HCT116 (cell line): ENCODE data around the gene TNFAIP2. TPM values are rescaled to one million over a fixed set of nuclear protein-coding genes. Genes with fewer than 3 reads are reported as not detected.

Experiments
- ATAC-seq: fragments of 200-7000 bp; cut with Tn5 transposase; 2 replicates; pipeline ENCODE4 v1.9.1; 2020; ENCODE audit warnings: mild to moderate bottlenecking, moderate library complexity
- Bru-seq: library from RNA; stranded (reverse); fragments of 400-500 nt; gene quantifications from one replicate; lab custom pipeline; 2021; lab: Mats Ljungman, UMichigan
- BruChase-seq, 2 experiments: library from RNA; stranded (reverse); fragments of 400-500 nt; gene quantifications; one replicate each; lab custom pipeline; 2021; lab: Mats Ljungman, UMichigan
- BruUV-seq: library from RNA; stranded (reverse); fragments of 400-500 nt; replicated peaks from 2 replicates; lab custom pipeline; 2021; lab: Mats Ljungman, UMichigan
- CTCF ChIA-PET: fragments of 300-600 bp; sonication (Branson Sonifier 250); formaldehyde crosslinking; loops from one replicate; lab custom pipeline; 2021; ENCODE audit warnings: antibody characterized with exemption; lab: Charles Lee
- POLR2A ChIA-PET: fragments of 300-600, 350-600 bp; sonication (Branson Sonifier 250); formaldehyde crosslinking; loops from one replicate; lab custom pipeline; 2021; ENCODE audit warnings: antibody characterized with exemption; lab: Charles Lee
- RAD21 ChIA-PET, 2 experiments: fragments of 300-600 bp; sonication (Branson Sonifier 250); formaldehyde crosslinking; loops; one replicate each; lab custom pipeline; 2023; ENCODE audit warnings: low total read pairs in 2 of 2; ENCODE audit not compliant: uncharacterized antibody in 2 of 2, unreplicated experiment in 2 of 2, low non-redundant PET in 1 of 2; lab: Charles Lee
- DNase-seq: peaks from one replicate; pipeline ENCODE4 v3.0.0-alpha.2; 2010; ENCODE audit warnings: low read depth, low spot score
- H2AFZ ChIP-seq: fragments of 200-600 bp; shearing (Covaris generic), sonication (generic); 2 replicates; pipeline ENCODE4 v1.6.1; 2017; ENCODE audit warnings: low read depth, mixed run types, mixed read lengths, antibody characterized with exemption, low read length; ENCODE audit not compliant: poor library complexity, severe bottlenecking
- H3K27ac ChIP-seq: 2 replicates; pipeline ENCODE4 v1.5.1; 2012; ENCODE audit warnings: low read depth, low read length
- H3K27me3 ChIP-seq: fragments of 200-600 bp; sonication (generic); 2 replicates; pipeline ENCODE4 v1.6.1; 2016; ENCODE audit warnings: mixed run types, low read length, mixed read lengths; ENCODE audit not compliant: insufficient read depth
- H3K36me3 ChIP-seq, 2 experiments: fragments of 200-500 bp in 1 of 2; fragments of 200-600 bp in 1 of 2; sonication (Bioruptor generic) in 1 of 2; sonication (generic) in 1 of 2; 2 replicates each; pipeline versions ENCODE4 v1.5.1 to v1.6.1; 2014 to 2016; ENCODE audit warnings: low read length in 2 of 2, inconsistent platforms in 1 of 2, mixed read lengths in 1 of 2, mixed run types in 1 of 2; ENCODE audit not compliant: insufficient read depth in 2 of 2, control insufficient read depth in 1 of 2
- H3K4me1 ChIP-seq, 2 experiments: fragments of 200-600 bp in 1 of 2; sonication (generic) in 1 of 2; 2 replicates each; pipeline versions ENCODE4 v1.5.1 to v1.6.1; 2012 to 2017; ENCODE audit warnings: low read length in 2 of 2, inconsistent platforms in 1 of 2, mild to moderate bottlenecking in 1 of 2, mixed read lengths in 1 of 2, mixed run types in 1 of 2, moderate library complexity in 1 of 2; ENCODE audit not compliant: insufficient read depth in 2 of 2, control insufficient read depth in 1 of 2
- H3K4me2 ChIP-seq: fragments of 200-600 bp; sonication (generic); 2 replicates; pipeline ENCODE4 v1.6.1; 2017; ENCODE audit warnings: mixed run types, low read length, mixed read lengths
- H3K4me3 ChIP-seq, 2 experiments: fragments of 200-600 bp in 1 of 2; sonication (generic) in 1 of 2; replicated peaks in 1 of 2; 2 replicates each; pipeline ENCODE4 v1.5.1; 2011 to 2016; ENCODE audit warnings: low read length in 2 of 2, control low read depth in 1 of 2, low read depth in 1 of 2, mild to moderate bottlenecking in 1 of 2, mixed read lengths in 1 of 2, mixed run types in 1 of 2
- H3K79me2 ChIP-seq: fragments of 200-600 bp; sonication (generic); 2 replicates; pipeline ENCODE4 v1.6.1; 2017; ENCODE audit warnings: mild to moderate bottlenecking, mixed run types, low read length, moderate library complexity, mixed read lengths; ENCODE audit not compliant: insufficient read depth
- H3K9ac ChIP-seq: fragments of 200-600 bp; sonication (generic); 2 replicates; pipeline ENCODE4 v1.6.1; 2016; ENCODE audit warnings: low read length, mixed read lengths
- H3K9me2 ChIP-seq: fragments of 200-600 bp; sonication (generic), shearing (Covaris generic); 2 replicates; pipeline ENCODE4 v1.6.1; 2017; ENCODE audit warnings: mixed run types, mild to moderate bottlenecking, moderate library complexity; ENCODE audit not compliant: insufficient read depth
- H3K9me3 ChIP-seq, 2 experiments: fragments of 200-500 bp in 1 of 2; fragments of 200-600 bp in 1 of 2; sonication (Bioruptor generic) in 1 of 2; sonication (generic) in 1 of 2; 2 replicates each; pipeline ENCODE4 v1.6.1; 2014 to 2017; ENCODE audit warnings: low read length in 2 of 2, mixed read lengths in 2 of 2, inconsistent platforms in 1 of 2, low read depth in 1 of 2, mild to moderate bottlenecking in 1 of 2, mixed run types in 1 of 2, moderate library complexity in 1 of 2; ENCODE audit not compliant: control insufficient read depth in 1 of 2, insufficient read depth in 1 of 2
- H4K20me1 ChIP-seq: fragments of 200-600 bp; sonication (generic), shearing (Covaris generic); 2 replicates; pipeline ENCODE4 v1.6.1; 2017; ENCODE audit warnings: mixed run types, mild to moderate bottlenecking, moderate library complexity; ENCODE audit not compliant: insufficient read depth
- EZH2phosphoT487 ChIP-seq: fragments of 200-600 bp; IDR thresholded peaks from 2 replicates; pipeline ENCODE4 v1.6.1; 2018; ENCODE audit warnings: antibody characterized with exemption, borderline replicate concordance
- MAX ChIP-seq: IDR thresholded peaks from 2 replicates; pipeline ENCODE4 v1.6.1; 2012
- POLR2A ChIP-seq: IDR thresholded peaks from 2 replicates; pipeline ENCODE4 v1.7.0; 2011; ENCODE audit warnings: borderline replicate concordance; ENCODE audit not compliant: insufficient read depth, insufficient read length; ENCODE audit errors: extremely low read depth
- POLR2AphosphoS5 ChIP-seq: IDR thresholded peaks from 2 replicates; pipeline ENCODE4 v1.6.1; 2011; ENCODE audit warnings: mild to moderate bottlenecking, low read depth, low read length, moderate library complexity
- SIN3A ChIP-seq: IDR thresholded peaks from 2 replicates; pipeline ENCODE4 v1.6.1; 2012; ENCODE audit warnings: low read depth
- YY1 ChIP-seq: IDR thresholded peaks from 2 replicates; pipeline ENCODE4 v1.6.1; 2011; ENCODE audit warnings: low read length, low read depth, moderate library complexity, mild to moderate bottlenecking; ENCODE audit not compliant: insufficient replicate concordance; ENCODE audit errors: extremely low read depth
- ZBTB33 ChIP-seq: IDR thresholded peaks from 2 replicates; pipeline ENCODE4 v1.6.1; 2011; ENCODE audit warnings: mild to moderate bottlenecking, low read length, moderate library complexity; ENCODE audit not compliant: insufficient replicate concordance; ENCODE audit errors: extremely low read depth
- ZFX ChIP-seq: fragments of 450-650 bp; IDR thresholded peaks from 2 replicates; pipeline ENCODE4 v1.6.1; 2017
- intact Hi-C: fragments of 100-400 bp; cut with micrococcal nuclease; formaldehyde crosslinking; loops from 2 replicates; pipeline ENCODE4 v1.10.0; 2022
- long read RNA-seq: library from polyadenylated mRNA; unstranded; transcript quantifications from one replicate; pipeline ENCODE4 v2.0.0, GENCODE V29; 2021; ENCODE audit not compliant: unreplicated experiment
- polyA plus RNA-seq: library from polyadenylated mRNA; unstranded; fragments of >200 nt; gene quantifications from 2 replicates; pipeline ENCODE4 v1.2.1, GENCODE V29; 2012; ENCODE audit warnings: missing spikeins
- total RNA-seq: library from RNA; stranded (reverse); gene quantifications from one replicate; pipeline ENCODE4 v1.2.1, GENCODE V29; 2021; ENCODE audit not compliant: unreplicated experiment

Gene TNFAIP2, protein sequence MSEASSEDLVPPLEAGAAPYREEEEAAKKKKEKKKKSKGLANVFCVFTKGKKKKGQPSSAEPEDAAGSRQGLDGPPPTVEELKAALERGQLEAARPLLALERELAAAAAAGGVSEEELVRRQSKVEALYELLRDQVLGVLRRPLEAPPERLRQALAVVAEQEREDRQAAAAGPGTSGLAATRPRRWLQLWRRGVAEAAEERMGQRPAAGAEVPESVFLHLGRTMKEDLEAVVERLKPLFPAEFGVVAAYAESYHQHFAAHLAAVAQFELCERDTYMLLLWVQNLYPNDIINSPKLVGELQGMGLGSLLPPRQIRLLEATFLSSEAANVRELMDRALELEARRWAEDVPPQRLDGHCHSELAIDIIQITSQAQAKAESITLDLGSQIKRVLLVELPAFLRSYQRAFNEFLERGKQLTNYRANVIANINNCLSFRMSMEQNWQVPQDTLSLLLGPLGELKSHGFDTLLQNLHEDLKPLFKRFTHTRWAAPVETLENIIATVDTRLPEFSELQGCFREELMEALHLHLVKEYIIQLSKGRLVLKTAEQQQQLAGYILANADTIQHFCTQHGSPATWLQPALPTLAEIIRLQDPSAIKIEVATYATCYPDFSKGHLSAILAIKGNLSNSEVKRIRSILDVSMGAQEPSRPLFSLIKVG
- total RNA-seq (74.8 TPM), Bru-seq, nascent RNA (percentile 61 among the genes with signal in this experiment), BruChase-seq, experiment 1, labeled RNA remaining after a 6-hour chase (percentile 84 among the genes with signal in this experiment), BruChase-seq, experiment 2, labeled RNA remaining after a 2-hour chase (percentile 80 among the genes with signal in this experiment)
- polyA plus RNA-seq = 49.6 and 52.9 TPM in 2 replicates
- long read RNA-seq, full-length matches to known transcripts = 3 of 48 reads
- long read RNA-seq, partial matches to known transcripts = 19 of 48 reads
- long read RNA-seq, other reads (novel, unspliced or antisense) = 26 of 48 reads

GRCh38 chr14:103122947-103123633 lies at the start of gene TNFAIP2:
Gene TNFAIP2, plus strand, starts transcription at chr14:103123461. Its CDS starts 2,997 bp downstream, at chr14:103126458.
- Histone ChIP-seq H3K27me3 (no peaks in the 10 kb centered on the region), H3K9ac (peak within 1 kb of the TSS; percentile 83), H3K27ac (peak within 1 kb of the TSS; percentile 74), H3K79me2 (peaks cover 10% of the 10 kb centered on the region; the same call in 1 of the 2 replicates), H3K36me3 (0 out of 4 replicates have a peak, but pooled peaks cover 0 to 2% of the 10 kb centered on the region in 2 experiments), H3K4me1 (peaks cover 23 to 38% of the 10 kb centered on the region in 2 experiments), H2AFZ (peak within 1 kb of the TSS; percentile 15), H3K4me3 (peak within 1 kb of the TSS; percentile 58 to 80), H4K20me1 (no peaks in the 10 kb centered on the region), H3K9me3 (no peaks in the 10 kb centered on the region), H3K4me2 (peak within 1 kb of the TSS; percentile 94), H3K9me2 (no peaks in the 10 kb centered on the region)
- ChIA-PET CTCF (interaction anchor here (0.6 to 1.3 kb wide), 4 partner anchors 8 to 57 kb away, joined by 3 to 4 read pairs (median 4); no protein-coding TSS in a partner anchor), POLR2A (no interaction called here), RAD21 (no interaction called here)
- no TSS peak for BruUV-seq
- DNase-seq (no peak), ATAC-seq (peak; percentile 78)
- TF ChIP-seq ZFX (peak; percentile 71), EZH2phosphoT487 (no peak), POLR2A (no peak), YY1 (no peak), POLR2AphosphoS5 (peak; percentile 69), MAX (no peak), SIN3A (no peak), ZBTB33 (no peak)
- intact Hi-C loops = no loop called here
